GM12878 (cell line): Measurements from ENCODE around the gene SPRYD7. TPM values are rescaled to one million over a fixed set of nuclear protein-coding genes. Genes with fewer than 3 reads are reported as not detected.

Experiments used
- CREB1 ChIP-seq: IDR thresholded peaks from 2 replicates; pipeline ENCODE4 v1.6.1; 2012; ENCODE audit warnings: low read depth, mild to moderate bottlenecking, inconsistent platforms
- EP300 ChIP-seq, 2 experiments: fragments of 150-350 bp in 1 of 2; IDR thresholded peaks; 2 replicates each; pipeline ENCODE4 v1.6.1; 2011 to 2012; ENCODE audit warnings: low read depth in 2 of 2, low read length in 2 of 2, borderline replicate concordance in 1 of 2, improper control_type of control experiment in 1 of 2, inconsistent platforms in 1 of 2; ENCODE audit not compliant: control insufficient read depth in 1 of 2
- GATAD2B ChIP-seq: fragments of 450-650 bp; conservative IDR thresholded peaks from 2 replicates; pipeline ENCODE4 v1.6.1; 2017; ENCODE audit warnings: low read depth, mild to moderate bottlenecking, moderate library complexity
- HDGF ChIP-seq: fragments of 450-650 bp; IDR thresholded peaks from 2 replicates; pipeline ENCODE4 v1.6.1; 2016; ENCODE audit warnings: antibody characterized with exemption
- IRF4 ChIP-seq: IDR thresholded peaks from 2 replicates; pipeline ENCODE4 v1.6.1; 2011; ENCODE audit warnings: low read depth, low read length
- KAT2A ChIP-seq: conservative IDR thresholded peaks from 2 replicates; pipeline ENCODE4 v1.6.1; 2011; ENCODE audit warnings: low read depth, low read length; ENCODE audit not compliant: control insufficient read depth
- LARP7 ChIP-seq: fragments of 450-650 bp; IDR thresholded peaks from 2 replicates; pipeline ENCODE4 v1.6.1; 2017; ENCODE audit warnings: mild to moderate bottlenecking
- MTA2 ChIP-seq: fragments of 450-650 bp; IDR thresholded peaks from 2 replicates; pipeline ENCODE4 v1.6.1; 2016; ENCODE audit warnings: low read depth, mild to moderate bottlenecking, moderate library complexity
- MXI1 ChIP-seq: fragments of 150-350 bp; IDR thresholded peaks from 2 replicates; pipeline ENCODE4 v1.6.1; 2011; ENCODE audit warnings: low read depth, mild to moderate bottlenecking, inconsistent platforms, low read length, improper control_type of control experiment
- NR2F1 ChIP-seq: fragments of 450-650 bp; conservative IDR thresholded peaks from 2 replicates; pipeline ENCODE4 v1.6.1; 2017; ENCODE audit warnings: mild to moderate bottlenecking
- PAX5 ChIP-seq: IDR thresholded peaks from 2 replicates; pipeline ENCODE4 v1.6.1; 2011; ENCODE audit warnings: low read depth, low read length, borderline replicate concordance
- PAX8 ChIP-seq: fragments of 450-650 bp; IDR thresholded peaks from 2 replicates; pipeline ENCODE4 v1.6.1; 2017; ENCODE audit warnings: mild to moderate bottlenecking, moderate library complexity
- RB1 ChIP-seq: fragments of 450-650 bp; formaldehyde crosslinking; IDR thresholded peaks from 2 replicates; pipeline ENCODE4 v1.6.1; 2017; ENCODE audit warnings: mild to moderate bottlenecking, borderline replicate concordance
- RELA ChIP-seq: fragments of 450-650 bp; IDR thresholded peaks from 2 replicates; pipeline ENCODE4 v1.8.0; 2014; ENCODE audit warnings: borderline replicate concordance; ENCODE audit not compliant: partially characterized antibody
- SMAD5 ChIP-seq: IDR thresholded peaks from 2 replicates; pipeline ENCODE4 v1.6.1; 2016; ENCODE audit warnings: antibody characterized with exemption, low read depth
- SMC3 ChIP-seq: IDR thresholded peaks from 2 replicates; pipeline ENCODE4 v1.6.1; 2011; ENCODE audit warnings: low read length, improper control_type of control experiment, borderline replicate concordance
- SPI1 ChIP-seq: IDR thresholded peaks from 2 replicates; pipeline ENCODE4 v1.6.1; 2011; ENCODE audit warnings: low read depth, mild to moderate bottlenecking, low read length, moderate library complexity, borderline replicate concordance; ENCODE audit not compliant: insufficient read depth
- YBX1 ChIP-seq: fragments of 450-650 bp; IDR thresholded peaks from 2 replicates; pipeline ENCODE4 v1.6.1; 2016; ENCODE audit warnings: antibody characterized with exemption
- YY1 ChIP-seq: IDR thresholded peaks from 2 replicates; pipeline ENCODE4 v1.6.1; 2011; ENCODE audit warnings: low read depth, mild to moderate bottlenecking, low read length
- ZNF207 ChIP-seq: fragments of 450-650 bp; IDR thresholded peaks from 2 replicates; pipeline ENCODE4 v1.6.1; 2014; ENCODE audit warnings: antibody characterized with exemption, mild to moderate bottlenecking, borderline replicate concordance
- ZNF384 ChIP-seq: IDR thresholded peaks from 2 replicates; pipeline ENCODE4 v1.6.1; 2012; ENCODE audit warnings: low read depth, mild to moderate bottlenecking, low read length, improper control_type of control experiment, borderline replicate concordance
- polyA plus RNA-seq, 11 experiments: library from polyadenylated mRNA; depleted of rRNA in 4 of 11; unstranded in 6 of 11; stranded (reverse) in 5 of 11; fragments of >200 nt; fragmentation: Nextera tagmentation in 4 of 11; fragmentation: Illumina TruSeq in 1 of 11; extraction: Ambion mirVana in 4 of 11; extraction: Trizol in 1 of 11; gene quantifications; 1 replicate in 1 of 11; 2 replicates in 10 of 11; pipeline versions ENCODE4 v1.2.1 to v1.2.3, GENCODE V29; 2011 to 2016; ENCODE audit warnings: inconsistent platforms in 2 of 11, missing spikeins in 2 of 11, low read depth in 1 of 11
- total RNA-seq, 4 experiments: library from RNA; depleted of rRNA in 3 of 4; stranded (reverse); fragments of >200 nt in 3 of 4; fragmentation: Illumina TruSeq in 1 of 4; extraction: Trizol in 1 of 4; gene quantifications; 2 replicates each; pipeline versions ENCODE4 v1.2.1 to v1.2.3, GENCODE V29; 2013 to 2021
- TF ChIP-seq, protein P1 (sequence below): fragments of 450-650 bp; IDR thresholded peaks from 2 replicates; pipeline ENCODE4 v1.6.1; 2017; ENCODE audit warnings: low read depth, mild to moderate bottlenecking, moderate library complexity

The SPRYD7 gene
- total and polyA plus RNA-seq, 10 of the 15 experiments (the other 5 are each of a cell fraction or from before 2014, with no cell fraction given): 5.3 to 18.7 (median 9.6) TPM

- TF ChIP-seq SPI1 (peak; percentile 4; the same call in 1 of the 2 replicates), CREB1 (peak; percentile 24), MTA2 (peak; percentile 31; the same call in 1 of the 2 replicates), SMC3 (peak; percentile 19; the same call in 1 of the 2 replicates), LARP7 (peak; percentile 54; the same call in 1 of the 2 replicates), KAT2A (no peak), MXI1 (peak; percentile 77), ZNF384 (0 out of 2 replicates have a peak, but pooled peaks have one; percentile 7), HDGF (peak; percentile 87; the same call in 1 of the 2 replicates), YBX1 (no peak), RELA (peak; percentile 43), RB1 (peak; percentile 83; the same call in 1 of the 2 replicates), YY1 (peak; percentile 69), EP300 (IDR thresholded peaks at IDR 0.05; ENCODE audit: borderline replicate concordance in 1 of 2, control insufficient read depth in 1 of 2, low read depth in 2 of 2, low read length in 2 of 2) (0 out of 4 replicates have a peak, but pooled peaks of 1 of the 2 experiments have one; percentile 2), GATAD2B (peak; percentile 77), ZNF207 (0 out of 2 replicates have a peak, but pooled peaks have one; percentile 78), SMAD5 (peak; percentile 52; the same call in 1 of the 2 replicates), PAX8 (no peak), PAX5 (peak; percentile 73; the same call in 1 of the 2 replicates), IRF4 (0 out of 2 replicates have a peak, but pooled peaks have one; percentile 32), NR2F1 (peak; percentile 71)
- TF ChIP-seq, protein P1, sequence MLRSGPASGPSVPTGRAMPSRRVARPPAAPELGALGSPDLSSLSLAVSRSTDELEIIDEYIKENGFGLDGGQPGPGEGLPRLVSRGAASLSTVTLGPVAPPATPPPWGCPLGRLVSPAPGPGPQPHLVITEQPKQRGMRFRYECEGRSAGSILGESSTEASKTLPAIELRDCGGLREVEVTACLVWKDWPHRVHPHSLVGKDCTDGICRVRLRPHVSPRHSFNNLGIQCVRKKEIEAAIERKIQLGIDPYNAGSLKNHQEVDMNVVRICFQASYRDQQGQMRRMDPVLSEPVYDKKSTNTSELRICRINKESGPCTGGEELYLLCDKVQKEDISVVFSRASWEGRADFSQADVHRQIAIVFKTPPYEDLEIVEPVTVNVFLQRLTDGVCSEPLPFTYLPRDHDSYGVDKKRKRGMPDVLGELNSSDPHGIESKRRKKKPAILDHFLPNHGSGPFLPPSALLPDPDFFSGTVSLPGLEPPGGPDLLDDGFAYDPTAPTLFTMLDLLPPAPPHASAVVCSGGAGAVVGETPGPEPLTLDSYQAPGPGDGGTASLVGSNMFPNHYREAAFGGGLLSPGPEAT: peak; percentile 80
These were observed at the start of gene SPRYD7 (continued) for GRCh38 chr13:49936075-49936967.
